Left lobe of liver (tissue), 2 donors: Measurements from ENCODE around the gene NUP133. TPM values are rescaled to one million over a fixed set of nuclear protein-coding genes. Genes with fewer than 3 reads are reported as not detected.

Experiments
- ATAC-seq: fragments of 200-7000 bp; cut with Tn5 transposase; one replicate; pipeline ENCODE4 v1.9.1; 2020; ENCODE audit warnings: mild to moderate bottlenecking, moderate library complexity
- DNase-seq: peaks from one replicate; pipeline ENCODE4 v3.0.0-alpha.2; 2020; ENCODE audit warnings: low spot score
- total RNA-seq: library from RNA; stranded (reverse); gene quantifications from one replicate; pipeline ENCODE4 v1.2.1, GENCODE V29; 2021
- donor health status: DM: no; HTN: no; CAD: no; lungs with moderate emphysema.
- donor health status: DM: no; HTN: yes; CAD: no.

The NUP133 gene
- total RNA-seq, 1 donor from 2014 or later: 12.1 TPM

- DNase-seq (no peak), ATAC-seq (no peak)
Measured at GRCh38 chr1:229454056-229454455, 54.1 kb downstream of the NUP133 start.

- DNase-seq (no peak), ATAC-seq (peak; percentile 52)
Measured at GRCh38 chr1:229452956-229453801, 55.0 kb downstream of the NUP133 start.

GRCh38 chr1:229448845-229449244, 59.3 kb downstream of the NUP133 start:
- ATAC-seq (no peak), DNase-seq (no peak)

- no peak for ATAC-seq
- DNase-seq: no peak
Measured at GRCh38 chr1:229448354-229448753, 59.8 kb downstream of the NUP133 start.

GRCh38 chr1:229447809-229448252, 60.3 kb downstream of the NUP133 start:
- DNase-seq: no peak
- no peak for ATAC-seq

- DNase-seq: no peak
- no peak for ATAC-seq
Measured at GRCh38 chr1:229445828-229446227, 62.3 kb downstream of the NUP133 start.

GRCh38 chr1:229440851-229441537, 67.1 kb downstream of the NUP133 start:
- ATAC-seq: no peak
- DNase-seq: no peak

- ATAC-seq (no peak), DNase-seq (no peak)
Measured at GRCh38 chr1:229438021-229438420, 70.1 kb downstream of the NUP133 start.

- no peak for DNase-seq
- no peak for ATAC-seq
Measured at GRCh38 chr1:229437443-229437842, 70.7 kb downstream of the NUP133 start.

GRCh38 chr1:229436201-229436600, 71.9 kb downstream of the NUP133 start:
- DNase-seq (no peak), ATAC-seq (no peak)

GRCh38 chr1:229434641-229435051, 73.5 kb downstream of the NUP133 start:
- ATAC-seq: no peak
- DNase-seq: no peak

- ATAC-seq (peak; percentile 9), DNase-seq (no peak)
Measured at GRCh38 chr1:229434005-229434640, 74.0 kb downstream of the NUP133 start, which contains the start of gene ACTA1. Gene ACTA1 (minus strand): TSS chr1:229434094. CDS start chr1:229433115, 979 bp downstream.

GRCh38 chr1:229433364-229434004, 74.7 kb downstream of the NUP133 start:
- ATAC-seq (peak; percentile 25), DNase-seq (no peak)

- DNase-seq: no peak
- no peak for ATAC-seq
Measured at GRCh38 chr1:229432905-229433304, 75.2 kb downstream of the NUP133 start.

GRCh38 chr1:229432116-229432461, 76.1 kb downstream of the NUP133 start:
- no peak for ATAC-seq
- DNase-seq: no peak

- ATAC-seq (no peak), DNase-seq (no peak)
Measured at GRCh38 chr1:229431284-229432115, 76.6 kb downstream of the NUP133 start.

- DNase-seq (no peak), ATAC-seq (peak; percentile 66)
Measured at GRCh38 chr1:229430761-229431283, 77.3 kb downstream of the NUP133 start.

GRCh38 chr1:229428256-229428655, 79.9 kb downstream of the NUP133 start:
- DNase-seq: no peak
- ATAC-seq: no peak

GRCh38 chr1:229427572-229427971, 80.6 kb downstream of the NUP133 start:
- no peak for DNase-seq

GRCh38 chr1:229425564-229426159, 82.5 kb downstream of the NUP133 start:
- ATAC-seq (no peak), DNase-seq (no peak)

More at GRCh38 chr1:229427572-229427971, 80.6 kb downstream of the NUP133 start:
- ATAC-seq: no peak
